ENCODE data around the gene VGLL3.
"Not testable (repeated sequence)": the region's sequence is repeated elsewhere in the genome, so short reads cannot be mapped to it uniquely, and the experiment has no call there.

Gene VGLL3, protein sequence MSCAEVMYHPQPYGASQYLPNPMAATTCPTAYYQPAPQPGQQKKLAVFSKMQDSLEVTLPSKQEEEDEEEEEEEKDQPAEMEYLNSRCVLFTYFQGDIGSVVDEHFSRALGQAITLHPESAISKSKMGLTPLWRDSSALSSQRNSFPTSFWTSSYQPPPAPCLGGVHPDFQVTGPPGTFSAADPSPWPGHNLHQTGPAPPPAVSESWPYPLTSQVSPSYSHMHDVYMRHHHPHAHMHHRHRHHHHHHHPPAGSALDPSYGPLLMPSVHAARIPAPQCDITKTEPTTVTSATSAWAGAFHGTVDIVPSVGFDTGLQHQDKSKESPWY

DNA sequence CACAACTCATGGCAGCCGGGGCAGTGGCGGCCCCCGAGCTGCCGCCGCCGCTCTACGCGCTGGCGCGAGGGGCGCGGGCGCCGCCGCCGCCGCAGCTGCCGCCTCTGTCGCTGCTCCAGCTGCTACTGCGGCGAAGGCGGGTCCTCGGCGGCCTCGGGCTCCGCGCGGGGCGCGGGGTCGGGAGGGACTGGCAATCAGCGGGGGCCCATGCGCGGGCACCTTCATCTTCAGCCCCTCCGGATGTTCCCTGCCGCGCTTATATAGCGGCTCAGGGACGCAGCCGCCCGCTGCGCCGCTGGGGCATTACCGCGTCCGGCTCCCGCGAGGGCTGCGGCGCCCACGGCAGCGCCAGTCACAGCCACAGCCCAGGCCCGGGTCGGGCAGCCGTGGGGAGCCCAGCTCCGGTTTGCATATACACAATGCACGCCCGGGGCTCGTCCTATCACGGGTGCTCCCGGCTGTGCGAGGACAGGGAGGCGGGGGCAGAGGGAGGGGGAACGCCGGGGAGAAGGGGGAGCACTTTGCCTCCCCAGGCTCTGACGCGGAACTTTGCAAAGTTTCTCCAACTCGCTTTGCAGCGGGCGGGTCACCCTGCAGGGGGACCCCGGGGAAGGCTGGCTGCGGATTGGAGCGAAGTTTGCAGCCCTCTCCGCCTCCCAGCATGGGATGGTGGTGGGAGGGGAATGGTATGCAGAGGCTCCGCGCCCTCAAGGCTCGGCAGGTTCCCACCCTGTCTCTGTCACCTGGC lies at the start of gene VGLL3:
Gene VGLL3, minus strand, starts transcription at position 416 of the 748 bp plus-strand sequence. Its CDS starts 406 bp downstream, at position 10.
- no peak for DNase-seq (ENCODE audit: low spot score)

DNA sequence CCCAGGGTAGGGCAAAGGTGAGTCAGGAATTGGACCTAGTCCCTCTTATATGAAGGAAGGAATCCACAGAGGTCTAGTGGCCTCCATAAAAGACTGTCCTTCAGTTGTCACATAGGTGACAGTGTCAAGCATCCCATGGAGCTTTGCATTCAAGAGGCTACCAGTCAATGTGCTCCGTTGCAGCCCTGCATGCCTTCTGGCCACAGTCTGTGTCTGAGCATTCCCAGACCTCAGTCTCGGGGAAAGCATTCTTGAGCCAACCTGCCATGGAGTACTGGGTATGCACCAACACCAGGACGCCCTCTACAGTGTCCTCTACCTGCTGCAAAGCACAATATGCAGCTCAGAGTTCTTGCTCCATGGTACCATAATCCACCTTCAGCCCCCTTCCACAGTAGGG lies 46.7 kb upstream of the VGLL3 start:
- no peak for DNase-seq (ENCODE audit: low spot score)

DNA sequence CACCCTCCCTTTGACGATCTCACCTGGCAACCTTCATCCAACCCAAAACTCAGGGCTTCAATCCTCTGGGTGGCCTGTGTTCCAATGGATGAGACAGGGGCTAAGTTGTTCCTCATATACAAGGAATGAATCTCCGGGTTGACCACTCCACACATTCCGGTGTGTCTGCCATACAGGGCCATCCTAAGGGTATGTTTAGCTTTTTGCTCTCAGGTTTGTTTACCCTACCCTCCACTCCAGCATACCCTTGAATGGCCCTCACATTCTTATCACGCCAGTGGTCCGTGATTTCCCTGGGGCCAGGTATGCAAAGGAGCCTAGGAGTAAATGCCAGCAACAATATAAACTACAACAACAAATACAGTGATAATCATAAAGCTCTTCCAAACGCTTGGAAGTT lies 45.7 kb upstream of the VGLL3 start:
- no peak for DNase-seq (ENCODE audit: low spot score)

DNA sequence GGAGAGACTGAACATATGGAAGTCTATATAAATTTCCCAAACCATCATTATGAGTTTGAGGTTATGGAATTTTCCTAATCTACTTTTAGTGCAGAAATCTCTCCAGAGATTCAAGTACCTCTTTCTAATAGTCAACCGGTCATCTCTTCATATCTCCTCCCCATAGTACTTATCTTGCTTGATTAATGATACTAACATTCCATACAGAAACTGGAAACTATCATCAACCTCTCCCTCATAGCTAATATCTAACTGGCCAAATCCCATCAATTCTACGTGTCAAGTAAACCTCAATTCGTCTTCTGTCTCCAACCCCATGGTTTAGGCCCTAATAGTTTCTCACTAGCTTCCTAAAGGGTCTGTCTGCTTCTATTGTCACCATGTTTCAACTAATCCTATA lies 44.4 kb upstream of the VGLL3 start:
- DNase-seq (ENCODE audit: low spot score) = no peak

DNA sequence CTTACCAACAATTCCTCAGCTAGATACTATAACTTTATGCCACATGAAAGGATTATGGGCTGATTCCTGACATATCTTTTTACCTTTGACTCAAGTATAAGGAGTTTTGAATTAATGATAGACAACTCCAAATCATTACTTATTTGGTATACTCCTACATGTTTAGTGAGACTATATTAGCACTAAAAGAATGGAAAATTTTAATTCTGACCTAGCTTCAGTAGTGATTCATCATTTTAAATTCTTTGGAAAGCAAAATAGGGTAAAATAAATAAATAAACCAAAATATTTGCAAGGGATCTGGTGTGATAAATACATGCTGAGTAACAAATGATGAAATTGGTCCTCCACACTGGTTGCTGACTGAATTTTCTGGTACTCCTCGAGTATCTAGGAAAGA lies 42.3 kb upstream of the VGLL3 start:
- no peak for DNase-seq (ENCODE audit: low spot score)

DNA sequence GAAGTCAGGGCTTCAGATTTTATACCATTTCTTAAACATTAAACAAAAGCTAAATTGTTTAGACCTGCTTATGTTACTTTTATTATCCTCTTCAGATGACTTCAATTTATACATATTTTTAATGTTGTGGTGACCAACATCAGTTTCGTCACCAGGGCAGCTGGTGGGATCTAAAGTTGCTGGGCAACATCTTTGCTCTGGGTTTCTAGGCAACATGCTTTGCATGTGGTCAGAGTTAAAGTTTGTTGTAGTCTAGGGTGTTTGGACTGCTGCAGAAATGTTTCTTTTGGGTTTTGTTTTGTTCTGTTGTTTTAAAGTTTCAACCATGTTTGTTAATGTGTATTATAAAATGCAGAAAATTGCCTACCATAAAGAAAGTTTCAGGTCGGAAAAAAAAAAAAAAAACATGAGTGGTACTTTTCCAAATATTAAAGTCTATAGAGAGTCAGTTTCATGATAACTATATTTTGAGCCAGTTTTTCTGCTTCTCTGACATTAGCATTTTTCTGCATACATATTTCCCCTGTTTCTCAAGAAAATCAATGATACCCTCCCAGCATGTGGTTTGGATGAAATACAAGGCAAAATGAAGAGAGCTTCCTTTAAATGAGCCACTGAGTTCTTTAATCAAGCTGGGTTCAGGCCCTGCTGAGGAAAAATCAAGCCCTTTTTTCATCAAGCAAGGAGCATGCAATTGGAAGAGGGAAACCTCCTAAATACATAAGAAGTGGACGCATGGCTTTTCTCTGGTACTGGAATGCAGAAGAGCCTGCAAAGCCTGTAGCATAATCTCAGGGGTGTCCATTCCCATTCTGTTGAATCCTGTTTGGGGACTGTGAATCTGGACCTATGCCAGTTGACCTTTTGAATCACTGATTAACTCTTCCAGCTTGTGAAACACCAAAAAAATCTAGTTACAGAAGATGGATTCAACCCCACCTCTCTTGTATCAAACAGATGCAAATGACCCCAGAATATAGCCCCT lies 35.0 kb upstream of the VGLL3 start:
- no peak for DNase-seq (ENCODE audit: low spot score)

DNA sequence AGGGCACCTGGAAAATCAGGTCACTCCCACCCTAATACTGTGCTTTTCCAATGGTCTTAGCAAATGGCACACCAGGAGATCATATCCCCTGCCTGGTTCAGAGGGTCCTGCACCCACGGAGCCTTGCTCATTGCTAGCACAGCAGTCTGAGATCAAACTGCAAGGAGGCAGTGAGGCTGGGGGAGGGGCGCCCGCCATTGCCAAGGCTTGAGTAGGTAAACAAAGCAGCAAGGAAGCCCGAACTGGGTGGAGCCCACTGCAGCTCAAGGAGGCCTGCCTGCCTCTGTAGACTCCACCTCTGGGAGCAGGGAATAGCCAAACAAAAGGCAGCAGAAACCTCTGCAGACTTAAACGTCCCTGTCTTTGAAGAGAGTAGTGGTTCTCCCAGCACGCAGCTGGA lies 26.4 kb upstream of the VGLL3 start:
- not testable (repeated sequence) for DNase-seq (ENCODE audit: low spot score)

DNA sequence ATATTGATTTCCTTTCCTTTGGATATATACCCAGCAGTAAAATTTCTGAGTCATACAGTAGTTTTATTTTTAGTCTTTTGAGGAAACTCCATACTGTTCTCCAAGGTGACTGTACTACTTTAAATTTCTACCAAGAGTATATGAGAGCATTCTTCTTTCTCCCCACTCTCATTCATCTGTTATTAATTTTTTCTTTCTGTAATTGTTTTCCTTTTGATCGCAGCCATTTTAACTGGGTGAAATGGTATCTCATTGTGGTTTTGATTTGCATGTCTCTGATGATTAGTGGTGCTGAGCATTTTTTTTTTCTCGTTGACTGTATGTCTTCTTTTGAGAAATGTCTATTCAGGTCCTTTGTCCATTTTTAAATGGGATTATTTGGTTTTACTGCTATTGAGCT lies 18.3 kb upstream of the VGLL3 start:
- no peak for DNase-seq (ENCODE audit: low spot score)

DNA sequence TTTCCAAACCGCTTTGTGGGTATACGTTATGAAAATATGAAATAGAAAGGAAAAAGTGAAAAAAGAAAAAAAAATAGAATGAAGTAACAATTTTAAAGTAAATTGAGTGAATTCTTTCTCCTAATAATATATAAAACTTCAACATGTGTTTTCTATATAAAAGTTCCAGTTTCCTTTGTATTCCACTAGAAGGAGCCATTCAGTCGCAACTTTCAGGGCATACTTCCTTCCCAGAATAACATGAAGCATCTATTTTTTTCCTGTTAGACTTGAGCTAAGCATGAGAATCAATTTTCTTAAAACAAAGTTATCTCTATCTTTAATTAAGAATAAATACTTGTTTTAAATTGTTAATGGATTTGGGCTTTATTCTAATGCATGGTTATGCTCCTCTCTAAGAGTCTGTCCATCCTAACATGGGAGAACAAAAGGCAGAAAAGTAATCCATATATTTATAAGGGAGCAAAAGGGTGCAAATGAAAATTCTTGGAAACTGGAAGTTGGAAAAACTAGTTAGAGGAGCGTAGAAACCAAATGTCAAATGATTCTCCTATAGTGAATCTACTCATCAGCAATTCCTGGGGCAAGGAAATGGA lies 16.0 kb upstream of the VGLL3 start:
- no peak for DNase-seq (ENCODE audit: low spot score)

DNA sequence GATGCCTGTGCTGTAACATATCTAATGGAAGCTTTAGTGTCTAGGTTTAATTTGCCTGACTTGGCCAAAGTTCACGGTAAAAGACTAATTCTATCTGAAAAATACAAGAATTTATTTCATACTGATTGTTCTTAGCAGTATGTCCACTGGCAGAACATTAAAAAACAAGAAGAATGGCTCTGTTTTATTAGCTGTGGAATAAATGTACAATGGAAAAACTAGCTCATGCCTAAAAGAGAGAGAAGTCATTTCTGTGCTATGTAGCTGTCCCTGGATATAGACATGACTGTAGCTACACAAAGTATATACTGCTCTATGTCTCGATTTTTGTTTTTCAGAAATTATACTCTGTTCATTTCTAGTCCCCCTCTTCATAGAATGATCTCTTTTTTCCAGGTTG lies 13.9 kb upstream of the VGLL3 start:
- no peak for DNase-seq (ENCODE audit: low spot score)

DNA sequence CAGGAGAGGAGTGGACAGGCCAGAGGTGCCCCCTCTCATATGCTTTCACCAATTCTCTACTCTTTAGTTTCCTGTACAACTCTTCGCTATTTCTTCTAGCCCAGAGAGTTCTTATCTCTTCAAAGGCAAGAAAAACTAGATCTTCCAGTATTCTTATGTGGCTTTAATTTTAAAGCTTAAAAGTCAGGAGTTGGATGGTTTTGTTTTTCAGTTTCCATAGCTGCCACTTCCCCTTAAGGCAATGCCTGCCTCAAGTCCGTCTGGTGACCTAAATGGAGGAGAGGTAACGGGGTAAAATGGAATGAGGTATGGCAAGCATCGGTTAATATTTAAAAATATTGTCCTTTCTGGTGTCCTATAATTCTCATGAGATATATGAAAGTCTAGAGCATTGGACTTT lies 11.4 kb upstream of the VGLL3 start:
- DNase-seq (ENCODE audit: low spot score) = no peak

DNA sequence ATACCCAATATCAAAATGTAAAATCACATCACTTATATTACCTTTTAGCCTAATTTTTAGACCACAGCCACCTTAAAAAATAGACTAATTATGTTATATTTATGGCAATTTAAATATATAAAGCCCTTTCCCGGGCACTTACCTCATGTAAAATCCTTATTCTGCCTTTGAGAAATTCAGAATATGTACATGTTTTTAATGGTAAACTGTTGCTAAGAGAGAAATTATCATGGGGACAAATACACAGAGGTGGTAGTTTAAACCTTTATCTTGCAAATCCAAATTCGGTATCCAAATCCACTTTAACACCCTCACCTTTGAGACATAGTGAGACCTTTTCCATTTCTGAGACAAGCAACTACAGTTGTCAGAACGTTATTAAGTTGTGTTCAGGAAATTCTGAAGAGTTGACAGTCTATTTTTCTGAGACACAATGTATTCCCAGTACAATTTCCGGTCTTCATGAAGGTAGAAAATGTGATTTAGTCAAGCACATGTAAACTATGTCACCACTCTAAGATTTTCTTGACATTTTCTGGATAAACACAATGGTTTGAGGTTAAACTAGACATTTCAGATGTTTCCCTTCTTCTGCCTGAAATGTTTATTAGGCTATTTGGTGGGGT lies 10.6 kb upstream of the VGLL3 start:
- DNase-seq (ENCODE audit: low spot score) = no peak

DNA sequence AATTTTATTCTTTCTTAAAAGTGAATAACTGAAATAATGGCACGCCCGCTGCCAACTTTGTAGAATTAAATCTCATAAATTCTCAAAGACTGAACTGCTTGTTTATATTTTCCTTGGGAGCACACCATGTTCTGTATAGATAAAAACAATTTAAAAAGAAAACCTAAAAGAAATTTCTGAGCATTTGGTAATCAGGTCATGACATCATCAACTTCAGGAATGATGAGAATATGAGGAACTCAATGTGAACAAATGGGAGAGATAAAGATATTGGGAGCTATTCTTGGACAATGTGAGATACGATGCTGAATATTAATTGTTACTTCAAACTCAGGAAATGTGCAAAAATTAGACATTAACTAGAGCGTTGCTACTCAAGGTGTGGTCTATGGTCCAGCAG lies 10.0 kb upstream of the VGLL3 start:
- DNase-seq (ENCODE audit: low spot score) = no peak

DNA sequence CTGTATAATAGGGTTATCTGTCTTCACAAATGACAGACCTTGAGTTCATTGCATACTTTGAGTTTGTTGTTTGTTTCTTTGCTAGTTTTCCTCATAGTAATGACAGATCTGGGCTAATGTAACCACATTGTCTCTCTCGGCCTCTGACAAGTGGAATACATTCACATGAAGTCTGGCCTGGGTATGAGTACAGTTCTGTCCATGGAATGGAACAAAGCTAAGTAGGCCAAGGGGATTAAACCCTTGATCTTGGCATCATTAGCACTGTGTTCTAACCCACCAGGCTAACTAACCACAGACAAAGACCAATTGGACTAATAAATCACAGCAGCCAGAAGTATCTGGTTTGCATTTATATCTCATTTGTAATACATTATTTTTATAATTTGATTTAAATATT lies 7.6 kb upstream of the VGLL3 start:
- no peak for DNase-seq (ENCODE audit: low spot score)

DNA sequence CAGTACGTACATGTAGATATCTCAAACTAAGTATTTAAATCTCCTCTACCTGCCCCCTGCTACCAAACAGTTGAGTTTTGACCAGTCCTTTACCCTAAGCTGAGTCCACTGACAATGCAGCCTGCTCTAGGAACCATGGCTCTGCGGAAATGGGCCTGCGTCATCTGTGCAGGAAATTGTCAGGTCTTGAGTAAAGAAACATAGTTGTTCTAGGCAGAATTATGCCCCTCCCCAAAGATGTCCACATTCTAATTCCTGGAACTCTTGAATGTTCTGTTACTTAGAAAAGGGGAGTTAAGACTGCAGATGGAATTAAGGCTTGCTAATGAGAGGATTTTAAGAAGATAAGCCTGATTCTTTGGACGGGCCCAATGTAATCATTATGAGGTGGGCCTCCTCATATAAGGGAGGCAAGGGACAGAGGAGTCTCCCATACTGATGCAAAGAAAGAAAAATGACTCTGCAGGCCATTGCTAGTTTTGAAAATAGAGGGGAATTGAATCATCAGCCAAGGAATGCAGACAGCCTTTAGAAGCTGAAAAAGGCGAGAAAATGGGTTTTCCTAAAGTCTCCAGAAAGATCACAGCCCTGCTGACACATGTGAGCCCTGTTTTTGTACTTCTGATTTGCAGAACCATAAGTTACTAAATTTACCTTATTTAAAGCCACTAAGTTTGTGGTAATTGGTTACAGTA lies 5.5 kb upstream of the VGLL3 start:
- no peak for DNase-seq (ENCODE audit: low spot score)

DNA sequence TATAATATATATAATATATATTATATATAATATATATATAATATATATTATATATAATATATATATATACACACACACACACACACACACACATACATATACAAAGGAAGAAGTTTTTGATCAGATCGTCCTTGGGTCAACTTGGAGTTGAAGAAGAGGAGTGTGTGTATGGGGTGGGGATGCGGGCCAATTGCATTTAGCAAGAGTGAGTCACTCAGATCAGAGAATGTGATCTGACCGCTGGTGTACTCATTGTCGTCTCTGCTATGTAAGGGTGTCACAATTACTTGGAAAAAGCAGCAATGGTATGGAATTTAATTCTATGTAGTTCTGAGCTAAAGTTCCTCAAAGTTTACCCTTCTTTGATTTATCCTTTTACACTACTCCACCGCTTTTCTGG lies 4.6 kb upstream of the VGLL3 start:
- DNase-seq (ENCODE audit: low spot score) = no peak

DNA sequence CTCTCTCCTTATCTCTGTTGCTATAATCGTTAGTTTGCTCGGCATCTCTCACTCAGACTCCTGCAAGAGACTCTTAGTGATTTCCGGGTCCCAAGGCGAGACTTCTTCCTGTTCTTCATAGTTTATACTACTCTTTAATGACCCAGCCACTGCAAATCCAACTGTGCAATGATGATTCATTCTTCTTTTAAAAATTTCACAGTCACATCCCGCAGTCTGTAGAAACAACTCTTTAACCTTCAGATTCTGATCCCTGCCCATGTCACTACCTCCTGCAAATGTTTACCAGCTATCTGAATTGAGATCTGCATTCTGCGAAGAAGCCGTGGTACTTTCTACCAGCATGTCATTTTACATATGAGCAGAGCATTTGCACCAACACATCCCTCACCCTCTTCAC lies 2.8 kb upstream of the VGLL3 start:
- DNase-seq (ENCODE audit: low spot score) = no peak

DNA sequence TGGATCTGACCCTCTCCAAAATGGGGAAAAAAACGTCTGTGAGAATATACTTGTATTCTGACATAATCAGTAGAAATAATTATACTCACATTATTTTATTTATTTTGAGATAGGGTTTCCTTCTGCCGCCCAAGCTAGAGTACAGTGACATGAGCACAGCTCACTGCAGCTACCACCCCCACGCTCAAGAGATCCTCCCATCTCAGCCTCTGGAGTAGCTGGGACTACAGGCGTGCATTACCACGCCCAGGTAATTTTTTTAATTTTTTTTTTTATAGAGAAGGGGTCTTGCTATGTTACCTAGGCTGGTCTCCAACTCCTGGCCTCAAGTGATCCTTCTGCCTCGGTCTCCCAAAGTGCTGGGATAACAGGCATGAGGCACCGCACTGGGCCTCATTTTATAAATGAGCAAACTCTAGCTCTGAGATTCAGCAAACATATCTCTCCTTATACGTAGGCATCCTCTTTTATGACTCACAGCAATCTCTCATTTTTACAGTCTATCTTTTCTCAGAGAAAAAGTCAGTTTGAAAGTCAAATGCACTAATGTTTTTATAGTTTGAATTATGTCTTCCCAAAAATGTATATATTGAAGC lies 989 bp upstream of the VGLL3 start:
- DNase-seq (ENCODE audit: low spot score) = no peak

DNA sequence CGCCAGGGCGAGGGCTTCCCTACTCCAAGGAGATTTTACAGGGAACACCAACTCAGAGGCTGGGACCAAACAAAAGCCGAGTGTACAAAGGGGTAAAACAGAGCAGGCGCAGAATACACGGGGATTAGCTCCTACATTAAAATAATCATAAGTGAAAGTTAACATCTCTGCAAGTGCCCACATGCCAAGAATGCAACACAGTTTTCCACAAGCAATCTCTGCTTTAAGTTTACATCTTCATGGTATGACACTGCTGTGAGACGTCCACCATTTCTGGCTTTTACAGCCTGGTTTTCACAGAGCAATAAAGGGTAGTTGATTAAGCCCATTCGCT lies 500 bp upstream of the VGLL3 start:
- no peak for DNase-seq (ENCODE audit: low spot score)

DNA sequence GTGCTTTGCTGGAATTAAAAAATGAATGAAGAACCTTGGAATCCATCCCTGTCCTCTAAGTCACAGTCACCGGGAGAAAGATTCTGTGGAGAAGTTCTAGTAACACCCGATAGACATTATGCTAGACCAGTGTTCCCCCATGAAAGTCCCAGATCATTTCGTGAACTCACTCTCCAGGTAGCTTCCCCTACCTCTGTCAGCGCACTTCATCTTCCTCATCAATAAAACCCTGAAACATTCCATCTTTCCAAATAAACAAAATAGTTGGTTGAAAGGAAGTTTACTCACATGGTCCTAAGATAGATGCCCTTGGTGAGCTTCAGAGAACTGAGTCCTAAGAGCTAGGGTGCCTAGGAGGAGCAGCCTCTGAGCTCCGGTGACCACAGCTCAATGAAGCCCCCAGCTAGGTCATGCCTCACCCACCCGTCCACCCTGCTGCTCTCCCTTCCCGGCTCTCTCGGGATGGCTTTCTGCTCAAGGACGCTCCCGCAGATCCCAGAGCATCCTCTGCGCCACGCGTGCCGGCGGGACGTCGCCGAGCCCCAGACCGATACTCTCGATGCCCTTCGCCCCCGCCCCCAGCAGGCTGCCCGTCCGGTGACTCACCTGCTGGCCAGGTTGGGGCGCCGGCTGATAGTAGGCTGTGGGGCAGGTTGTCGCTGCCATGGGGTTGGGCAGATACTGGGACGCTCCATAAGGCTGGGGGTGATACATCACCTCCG lies 776 bp downstream of the VGLL3 start:
- DNase-seq (ENCODE audit: low spot score) = no peak

Data from kidney capillary endothelial cell (primary cell).